Neural progenitor cell (in vitro differentiated cells): ENCODE measurements around the gene EN2. TPM values are rescaled to one million over a fixed set of nuclear protein-coding genes. Genes with fewer than 3 reads are reported as not detected.
A peak's percentile ranks its signal among the peaks of the same experiment; 100 is the strongest.

Source experiments
- DNase-seq: peaks from one replicate; pipeline ENCODE4 v3.0.0-alpha.2; 2016; ENCODE audit warnings: low spot score
- H2AFZ ChIP-seq: fragments of 200-600 bp; sonication (generic); replicated peaks from 2 replicates; pipeline ENCODE4 v1.6.1; 2016; ENCODE audit warnings: antibody characterized with exemption
- H3F3A ChIP-seq: fragments of 200-600 bp; sonication (generic); 2 replicates; pipeline ENCODE4 v1.6.1; 2016; ENCODE audit warnings: antibody characterized with exemption, low read depth
- H3K27ac ChIP-seq: fragments of 200-600 bp; sonication (generic); 2 replicates; pipeline ENCODE4 v1.5.1; 2016; ENCODE audit warnings: mild to moderate bottlenecking
- H3K27me3 ChIP-seq: fragments of 200-600 bp; sonication (generic); 2 replicates; pipeline ENCODE4 v1.6.1; 2016; ENCODE audit warnings: mild to moderate bottlenecking, moderate library complexity
- H3K36me3 ChIP-seq: fragments of 200-600 bp; sonication (generic); 2 replicates; pipeline ENCODE4 v1.5.1; 2016
- H3K4me1 ChIP-seq: fragments of 200-600 bp; sonication (generic); 2 replicates; pipeline ENCODE4 v1.6.1; 2016; ENCODE audit warnings: mixed run types
- H3K4me2 ChIP-seq: fragments of 200-600 bp; sonication (generic); 2 replicates; pipeline ENCODE4 v1.6.1; 2016
- H3K4me3 ChIP-seq: fragments of 200-600 bp; sonication (generic); 2 replicates; pipeline ENCODE4 v1.5.1; 2016
- H3K79me2 ChIP-seq: fragments of 200-600 bp; sonication (generic); 2 replicates; pipeline ENCODE4 v1.6.1; 2016; ENCODE audit warnings: low read depth
- H3K9ac ChIP-seq: fragments of 200-600 bp; sonication (generic); 2 replicates; pipeline ENCODE4 v1.6.1; 2016
- H3K9me3 ChIP-seq: fragments of 200-600 bp; sonication (generic); 2 replicates; pipeline ENCODE4 v1.5.1; 2016; ENCODE audit warnings: low read depth
- H4K20me1 ChIP-seq: fragments of 200-600 bp; sonication (generic); 2 replicates; pipeline ENCODE4 v1.6.1; 2016; ENCODE audit warnings: low read depth
- H3K27ac Mint-ChIP-seq: 3 replicates; pipeline ENCODE4 v1.8.0; 2021; ENCODE audit warnings: mixed read lengths
- H3K27me3 Mint-ChIP-seq: 2 replicates; pipeline ENCODE4 v1.8.0; 2022; ENCODE audit warnings: low read depth, mild to moderate bottlenecking, inconsistent platforms, moderate library complexity, mixed read lengths; ENCODE audit not compliant: insufficient read depth
- H3K36me3 Mint-ChIP-seq: 3 replicates; pipeline ENCODE4 v1.8.0; 2021; ENCODE audit warnings: mixed read lengths
- H3K4me1 Mint-ChIP-seq: 3 replicates; pipeline ENCODE4 v1.8.0; 2021; ENCODE audit warnings: mixed read lengths
- H3K4me3 Mint-ChIP-seq: 3 replicates; pipeline ENCODE4 v1.8.0; 2021; ENCODE audit warnings: mild to moderate bottlenecking, moderate library complexity, mixed read lengths
- H3K9me3 Mint-ChIP-seq: 3 replicates; pipeline ENCODE4 v1.8.0; 2020; ENCODE audit warnings: mixed read lengths
- EZH2 ChIP-seq: fragments of 200-600 bp; sonication (generic); IDR thresholded peaks from 2 replicates; pipeline ENCODE4 v1.6.1; 2017; ENCODE audit warnings: antibody characterized with exemption, mild to moderate bottlenecking, moderate library complexity
- EZH2phosphoT487 ChIP-seq: fragments of 200-600 bp; sonication (generic); IDR thresholded peaks from 2 replicates; pipeline ENCODE4 v1.6.1; 2017; ENCODE audit warnings: antibody characterized with exemption
- total RNA-seq: library from RNA; depleted of rRNA; stranded (reverse); fragments of >200 nt; gene quantifications from 2 replicates; pipeline ENCODE4 v1.2.3, GENCODE V29; 2015; ENCODE audit warnings: low replicate concordance
- TF ChIP-seq, protein P1 (sequence below): fragments of 200-600 bp; sonication (generic); IDR thresholded peaks from 2 replicates; pipeline ENCODE4 v1.5.1; 2017; ENCODE audit warnings: antibody characterized with exemption, mild to moderate bottlenecking

EN2 gene
- total RNA-seq, 1 donor from 2014 or later = not detected

- peaks cover 10% of the 10 kb centered on the region for H3K27me3 Mint-ChIP-seq
- H3K4me3 Mint-ChIP-seq = no peak overlapping the region
- no peaks in the 10 kb centered on the region for H3K9me3 ChIP-seq
- H2AFZ ChIP-seq = no peak overlapping the region
- peaks cover 3% of the 10 kb centered on the region for H4K20me1 ChIP-seq
- no peaks in the 10 kb centered on the region for H3K9me3 Mint-ChIP-seq
- H3K4me2 ChIP-seq = no peak overlapping the region
- no peak overlapping the region for H3K27ac Mint-ChIP-seq
- no peak overlapping the region for H3K9ac ChIP-seq
- no peaks in the 10 kb centered on the region for H3K79me2 ChIP-seq
- peaks cover 100% of the 10 kb centered on the region for H3K27me3 ChIP-seq
- peaks cover 10% of the 10 kb centered on the region for H3K36me3 Mint-ChIP-seq
- TF ChIP-seq EZH2phosphoT487 (no peak), EZH2 (no peak)
- TF ChIP-seq, protein P1, sequence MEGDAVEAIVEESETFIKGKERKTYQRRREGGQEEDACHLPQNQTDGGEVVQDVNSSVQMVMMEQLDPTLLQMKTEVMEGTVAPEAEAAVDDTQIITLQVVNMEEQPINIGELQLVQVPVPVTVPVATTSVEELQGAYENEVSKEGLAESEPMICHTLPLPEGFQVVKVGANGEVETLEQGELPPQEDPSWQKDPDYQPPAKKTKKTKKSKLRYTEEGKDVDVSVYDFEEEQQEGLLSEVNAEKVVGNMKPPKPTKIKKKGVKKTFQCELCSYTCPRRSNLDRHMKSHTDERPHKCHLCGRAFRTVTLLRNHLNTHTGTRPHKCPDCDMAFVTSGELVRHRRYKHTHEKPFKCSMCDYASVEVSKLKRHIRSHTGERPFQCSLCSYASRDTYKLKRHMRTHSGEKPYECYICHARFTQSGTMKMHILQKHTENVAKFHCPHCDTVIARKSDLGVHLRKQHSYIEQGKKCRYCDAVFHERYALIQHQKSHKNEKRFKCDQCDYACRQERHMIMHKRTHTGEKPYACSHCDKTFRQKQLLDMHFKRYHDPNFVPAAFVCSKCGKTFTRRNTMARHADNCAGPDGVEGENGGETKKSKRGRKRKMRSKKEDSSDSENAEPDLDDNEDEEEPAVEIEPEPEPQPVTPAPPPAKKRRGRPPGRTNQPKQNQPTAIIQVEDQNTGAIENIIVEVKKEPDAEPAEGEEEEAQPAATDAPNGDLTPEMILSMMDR = no peak
- H3K4me1 Mint-ChIP-seq = peaks cover 63% of the 10 kb centered on the region
- peaks cover 9% of the 10 kb centered on the region for H3F3A ChIP-seq
- DNase-seq = no peak
- no peaks in the 10 kb centered on the region for H3K36me3 ChIP-seq
- H3K4me1 ChIP-seq = peaks cover 21% of the 10 kb centered on the region
- H3K4me3 ChIP-seq = no peak overlapping the region
- no peak overlapping the region for H3K27ac ChIP-seq
These were observed 36.6 kb downstream of the EN2 start for GRCh38 chr7:155494551-155494950.

DNA sequence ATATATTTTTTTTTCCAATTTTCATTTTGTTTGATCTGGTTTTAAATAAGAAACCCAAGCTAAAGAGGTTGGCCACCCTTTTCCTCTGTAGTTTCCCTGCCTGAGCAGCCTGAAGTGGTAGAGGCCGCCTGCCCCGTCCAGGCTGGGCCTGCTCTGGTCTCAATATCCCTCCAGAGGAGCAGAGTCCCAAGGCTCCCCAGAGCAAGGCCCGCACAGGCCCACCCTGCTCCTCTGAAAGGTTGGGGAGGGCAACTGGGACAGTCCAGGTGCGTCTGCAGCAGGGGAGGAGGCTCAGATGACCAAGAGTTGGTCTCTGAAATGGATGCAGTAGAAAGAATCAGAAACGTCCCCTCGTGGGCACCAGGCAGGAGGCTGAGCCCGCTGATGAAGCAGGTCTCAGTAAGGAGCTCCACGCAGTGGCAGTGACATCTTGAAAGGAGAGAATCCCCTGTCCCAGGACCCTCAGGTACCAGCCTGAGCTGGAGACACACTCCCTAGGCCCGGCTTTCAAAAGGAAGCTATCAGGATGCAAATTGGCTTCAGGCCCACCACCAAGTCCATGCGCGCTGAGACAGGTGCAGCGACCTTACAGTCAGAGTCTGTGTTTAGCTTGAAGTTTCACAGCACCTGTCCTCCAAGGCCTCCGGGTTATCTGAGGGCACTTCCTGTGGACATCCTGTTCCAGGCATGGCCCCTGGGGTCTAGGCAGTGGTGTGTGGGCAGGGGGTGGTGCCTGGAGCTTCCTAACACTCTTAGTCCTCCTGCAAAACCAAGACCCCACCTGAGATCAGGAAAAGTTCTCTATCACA is 37.7 kb downstream of the EN2 start:
- H3K4me3 Mint-ChIP-seq = no peak overlapping the region
- H3K27ac Mint-ChIP-seq = no peak overlapping the region
- peaks cover 7% of the 10 kb centered on the region for H3F3A ChIP-seq
- H4K20me1 ChIP-seq = peaks cover 5% of the 10 kb centered on the region
- no peak overlapping the region for H3K4me3 ChIP-seq
- H3K36me3 Mint-ChIP-seq = peaks cover 10% of the 10 kb centered on the region
- peaks cover 13% of the 10 kb centered on the region for H3K27me3 Mint-ChIP-seq
- peaks cover 100% of the 10 kb centered on the region for H3K27me3 ChIP-seq
- no peak overlapping the region for H3K27ac ChIP-seq
- H3K4me1 ChIP-seq = peaks cover 14% of the 10 kb centered on the region
- DNase-seq = no peak
- H3K9ac ChIP-seq = no peak overlapping the region
- no peaks in the 10 kb centered on the region for H3K36me3 ChIP-seq
- peaks cover 53% of the 10 kb centered on the region for H3K4me1 Mint-ChIP-seq
- no peak for TF ChIP-seq EZH2phosphoT487
- TF ChIP-seq, protein P1 = no peak
- no peaks in the 10 kb centered on the region for H3K9me3 ChIP-seq
- no peaks in the 10 kb centered on the region for H3K79me2 ChIP-seq
- no peak overlapping the region for H3K4me2 ChIP-seq
- H3K9me3 Mint-ChIP-seq = no peaks in the 10 kb centered on the region
- H2AFZ ChIP-seq = no peak overlapping the region

DNA sequence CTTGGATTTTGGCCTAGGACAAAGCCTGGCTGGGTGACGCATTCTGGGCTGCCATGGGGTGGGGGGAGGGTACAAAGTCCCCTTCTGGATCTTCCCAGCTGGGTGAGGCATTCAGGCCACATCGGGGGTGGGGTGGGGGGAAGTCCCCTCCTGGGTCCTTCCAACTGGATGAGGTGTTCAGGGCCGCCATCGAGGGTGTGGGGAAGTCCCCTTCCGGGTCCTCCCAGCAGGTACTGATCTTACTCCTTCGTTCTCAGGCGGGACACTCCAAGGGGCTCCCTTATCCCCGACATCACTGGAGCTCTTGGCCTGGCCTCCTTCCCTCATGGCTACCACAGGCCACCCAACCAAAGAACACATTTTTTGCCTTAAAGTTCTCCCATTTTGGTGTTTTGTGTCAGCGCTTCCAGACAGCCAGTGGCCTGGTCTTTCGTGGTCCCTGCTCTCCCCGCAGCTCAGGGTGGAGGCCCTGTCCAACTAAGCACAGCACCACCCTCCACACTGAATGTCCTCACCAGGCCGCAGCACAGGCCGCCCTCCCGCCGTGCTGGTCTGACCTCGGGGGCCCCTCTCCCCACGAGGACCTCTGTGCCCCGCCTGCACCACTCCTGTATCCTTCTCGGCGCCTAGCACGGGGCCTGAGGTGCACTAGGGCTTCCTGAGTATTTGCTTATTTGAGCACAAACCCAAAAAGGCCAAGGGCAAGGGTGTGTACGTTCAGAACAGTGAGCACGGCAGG is 38.5 kb downstream of the EN2 start:
- H3K27me3 Mint-ChIP-seq = peaks cover 20% of the 10 kb centered on the region
- peaks cover 12% of the 10 kb centered on the region for H3K36me3 Mint-ChIP-seq
- peaks cover 6% of the 10 kb centered on the region for H3K4me1 ChIP-seq
- TF ChIP-seq EZH2phosphoT487 = no peak
- TF ChIP-seq, protein P1 = no peak
- no peak for TF ChIP-seq EZH2
- no peaks in the 10 kb centered on the region for H3F3A ChIP-seq
- no peak for DNase-seq
- peaks cover 100% of the 10 kb centered on the region for H3K27me3 ChIP-seq
- no peaks in the 10 kb centered on the region for H3K36me3 ChIP-seq
- H3K79me2 ChIP-seq = no peaks in the 10 kb centered on the region
- H3K9ac ChIP-seq = no peak overlapping the region
- no peaks in the 10 kb centered on the region for H3K9me3 ChIP-seq
- H4K20me1 ChIP-seq = peaks cover 13% of the 10 kb centered on the region
- no peak overlapping the region for H3K4me3 Mint-ChIP-seq
- H3K27ac Mint-ChIP-seq = peak overlapping the region; percentile 42
- H3K9me3 Mint-ChIP-seq = no peaks in the 10 kb centered on the region
- H3K4me3 ChIP-seq = no peak overlapping the region
- no peak overlapping the region for H2AFZ ChIP-seq
- no peak overlapping the region for H3K4me2 ChIP-seq
- no peak overlapping the region for H3K27ac ChIP-seq
- peaks cover 50% of the 10 kb centered on the region for H3K4me1 Mint-ChIP-seq
